H1 (cell line): ENCODE results near the gene KCNC1. TPM values are rescaled to one million over a fixed set of nuclear protein-coding genes. Genes with fewer than 3 reads are reported as not detected.

Experiments
- BACH1 ChIP-seq: IDR thresholded peaks from 2 replicates; pipeline ENCODE4 v1.6.1; 2012; ENCODE audit warnings: low read length, improper control_type of control experiment
- CTCF ChIP-seq, 3 experiments: IDR thresholded peaks; 1 replicate in 2 of 3; 2 replicates in 1 of 3; pipeline versions ENCODE4 v1.5.1 to v1.6.1; 2011; ENCODE audit warnings: low read length in 3 of 3, mild to moderate bottlenecking in 3 of 3, inconsistent platforms in 2 of 3, low read depth in 1 of 3, moderate library complexity in 1 of 3; ENCODE audit not compliant: insufficient read depth in 1 of 3; ENCODE audit errors: control extremely low read depth in 1 of 3
- NANOG ChIP-seq: IDR thresholded peaks from 2 replicates; pipeline ENCODE4 v1.6.1; 2011; ENCODE audit warnings: low read length, low read depth, mild to moderate bottlenecking, inconsistent platforms; ENCODE audit not compliant: insufficient read depth, poor library complexity, severe bottlenecking
- SIRT6 ChIP-seq: IDR thresholded peaks from one replicate; pipeline ENCODE4 v1.7.1; 2012; ENCODE audit warnings: low read length, inconsistent platforms
- TAF7 ChIP-seq: optimal IDR thresholded peaks from 2 replicates; pipeline ENCODE3; 2011; ENCODE audit warnings: low read depth, mild to moderate bottlenecking, inconsistent platforms, low read length, moderate library complexity, borderline replicate concordance
- polyA plus RNA-seq, 7 experiments: library from polyadenylated mRNA; depleted of rRNA in 3 of 7; stranded (reverse) in 5 of 7; unstranded in 2 of 7; fragments of >200 nt in 5 of 7; fragments of 200-250 nt in 2 of 7; gene quantifications; 1 replicate in 5 of 7; 2 replicates in 1 of 7; 4 replicates in 1 of 7; pipeline versions ENCODE4 v1.2.1 to v1.2.3, GENCODE V29; 2011 to 2013; ENCODE audit warnings: missing spikeins in 2 of 7, mixed read lengths in 2 of 7
- total RNA-seq: library from RNA; stranded (reverse); fragmentation: NEBNext Ultra II Directional; extraction: Animal tissue kit (Norgen Biotek cat#: 25700); gene quantifications from 2 replicates; pipeline ENCODE4 v1.2.1, GENCODE V29; 2021

Gene KCNC1
- total and polyA plus RNA-seq, 2 of the 8 experiments (the other 6 are each of a cell fraction or from before 2014, with no cell fraction given) = 0.11 to 0.26 TPM

DNA sequence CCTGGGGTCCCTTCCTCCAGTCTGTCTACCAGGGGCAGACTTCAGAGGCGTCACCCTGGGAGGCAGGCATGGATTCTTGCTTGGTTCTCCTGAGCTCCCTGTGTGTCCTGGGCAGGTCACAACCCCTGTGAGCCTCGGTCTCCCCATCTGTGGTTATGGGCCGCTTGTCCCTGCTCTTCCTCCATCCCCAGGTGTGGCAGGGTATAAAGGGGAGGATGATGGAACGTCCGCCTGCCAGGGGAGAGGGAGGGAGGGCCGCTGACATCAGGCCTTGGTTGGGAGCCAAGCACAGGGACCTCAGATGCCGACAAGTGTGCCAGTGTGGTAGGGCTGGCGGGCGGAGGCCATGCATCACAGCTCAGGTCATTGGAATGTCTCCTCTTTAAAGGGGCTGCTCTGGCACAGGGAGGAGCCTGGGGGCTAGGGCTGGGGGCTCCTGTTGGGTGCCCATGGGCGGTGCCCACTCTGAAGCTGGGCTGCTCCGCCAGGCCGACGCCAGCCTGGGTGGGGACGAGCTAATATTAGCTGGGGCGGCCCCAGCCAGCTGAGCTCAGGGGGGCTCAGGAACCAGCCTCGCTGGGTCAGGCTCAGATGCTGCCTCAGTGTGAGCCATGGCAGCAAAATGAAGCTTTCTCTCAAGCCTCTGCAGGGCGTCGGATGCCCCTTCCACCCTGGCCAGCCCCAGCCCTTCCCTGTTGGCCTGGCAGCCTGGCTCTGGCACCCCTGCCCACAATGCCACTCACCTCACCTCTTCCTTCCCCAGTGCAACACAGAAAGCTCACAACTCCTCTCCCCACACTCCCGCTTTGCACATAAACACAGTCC, 12.8 kb downstream of the KCNC1 start (continued):
- TF ChIP-seq TAF7 = no peak
- no peak for TF ChIP-seq BACH1
- TF ChIP-seq CTCF (IDR thresholded peaks at IDR 0.05; ENCODE audit: control extremely low read depth in 1 of 3, insufficient read depth in 1 of 3, low read depth in 1 of 3, low read length in 3 of 3) = no peak
- TF ChIP-seq NANOG = no peak
- no peak for TF ChIP-seq SIRT6
- TF ChIP-seq, all 59 proteins: peak for 0
